ENCODE results near the gene SMAD2. TPM values are rescaled to one million over a fixed set of nuclear protein-coding genes. Genes with fewer than 3 reads are reported as not detected.
"Not testable (repeated sequence)": the region's sequence is repeated elsewhere in the genome, so short reads cannot be mapped to it uniquely, and the experiment has no call there.

The SMAD2 gene
- total RNA-seq, 2 experiments from 2014 or later = 266 to 267 TPM

- ChIA-PET CTCF (interaction anchor here (1.3 kb wide), 1 partner anchor 19 kb away, joined by 3 read pairs; no protein-coding TSS in a partner anchor), POLR2A (no interaction called here)
Observed at GRCh38 chr18:47773931-47774330, 156.5 kb downstream of the SMAD2 start.

DNA sequence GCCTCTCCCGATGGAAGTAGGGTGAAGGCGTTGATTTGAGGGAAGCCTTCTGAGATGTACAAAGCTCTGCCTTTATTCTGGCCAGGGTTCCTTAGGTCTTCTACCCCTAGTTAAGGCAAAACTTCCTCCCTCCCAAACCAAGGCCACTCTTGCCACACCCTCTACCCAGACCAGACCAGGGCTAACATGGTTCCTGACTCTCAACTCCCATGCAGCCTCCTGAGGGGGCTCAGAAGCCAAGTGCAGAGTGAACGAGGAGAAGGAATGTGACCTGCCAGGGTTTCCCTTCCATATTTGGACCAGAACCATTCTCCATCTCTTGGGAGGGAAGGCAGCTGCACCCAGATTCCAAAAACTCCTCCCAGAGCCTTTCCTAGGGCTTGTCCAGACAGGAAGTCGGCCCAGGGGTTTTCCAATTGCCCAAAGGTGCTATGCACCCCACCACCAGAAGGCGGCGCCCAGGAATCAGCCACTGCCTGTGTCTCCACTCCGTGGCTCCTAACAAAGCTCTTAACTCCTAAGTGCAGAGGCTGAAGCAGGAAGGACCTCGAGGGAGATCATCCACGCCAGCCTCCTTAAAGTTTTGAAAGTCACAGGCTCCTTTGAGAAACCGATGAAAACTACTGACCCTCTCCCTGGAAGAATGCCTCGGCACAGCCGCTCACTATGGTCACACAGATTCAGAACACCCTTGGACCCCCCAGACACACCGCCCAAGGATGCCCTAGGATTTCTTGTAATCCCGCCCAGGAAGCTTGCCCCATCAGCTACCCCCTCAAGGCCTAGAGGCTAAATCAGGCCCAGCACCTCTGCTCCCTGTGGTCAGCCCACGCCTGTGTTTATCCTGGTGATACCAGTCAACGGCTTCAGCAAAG, 157.8 kb downstream of the SMAD2 start:
- POLR2A ChIA-PET = no interaction called here

GRCh38 chr18:47771922-47772321, 158.5 kb downstream of the SMAD2 start:
- ChIA-PET CTCF (interaction anchor here (0.7 to 2.3 kb wide), 8 partner anchors 17 to 241 kb away, joined by 3 to 7 read pairs (median 4); no protein-coding TSS in a partner anchor), POLR2A (no interaction called here)

More for the DNA sequence above, 157.8 kb downstream of the SMAD2 start:
- CTCF ChIA-PET = interaction anchor here (0.6 to 2.3 kb wide), 12 partner anchors 18 to 252 kb away, joined by 3 to 7 read pairs (median 3); no protein-coding TSS in a partner anchor

DNA sequence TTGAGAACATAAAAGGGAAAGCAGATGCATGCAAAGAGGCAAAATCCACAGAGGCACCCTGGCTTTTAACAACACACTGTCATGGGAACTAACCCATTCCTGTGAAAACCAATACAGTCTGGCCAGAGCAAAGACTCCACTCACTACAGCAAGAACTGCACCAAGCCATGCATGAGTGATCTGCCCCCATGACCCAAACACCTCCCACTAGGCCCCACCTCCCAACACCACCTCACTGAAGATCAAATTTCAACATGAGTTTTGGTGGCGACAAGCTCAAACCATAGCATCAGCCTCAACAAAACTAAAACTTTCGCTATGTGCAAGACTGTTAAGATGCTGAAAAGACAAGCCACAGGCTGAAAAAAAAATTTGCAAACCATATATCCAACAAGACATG, 162.8 kb downstream of the SMAD2 start:
- ChIA-PET CTCF (no interaction called here), POLR2A (no interaction called here)

- CTCF ChIA-PET, POLR2A ChIA-PET: not testable (repeated sequence)
Observed at GRCh38 chr18:47767198-47767597, 163.3 kb downstream of the SMAD2 start.
